Astrocyte (in vitro differentiated cells and primary cell): ENCODE measurements around the gene B3GNT9. TPM values are rescaled to one million over a fixed set of nuclear protein-coding genes. Genes with fewer than 3 reads are reported as not detected.

Source experiments
- DNase-seq: peaks from one replicate; pipeline ENCODE4 v3.0.0-alpha.2; 2010; ENCODE audit warnings: low read depth
- FAIRE-seq: peaks from 2 replicates; lab custom pipeline; 2011; peaks lifted over from hg19 to GRCh38; lab: Jason Lieb, UNC
- H2AFZ ChIP-seq: 2 replicates; pipeline ENCODE4 v1.6.0; 2012; ENCODE audit warnings: low read depth, low read length, inconsistent platforms
- H3K27ac ChIP-seq: 2 replicates; pipeline ENCODE4 v1.5.1; 2011; ENCODE audit warnings: low read depth, low read length, inconsistent platforms
- H3K27me3 ChIP-seq: 2 replicates; pipeline ENCODE4 v1.6.0; 2011; ENCODE audit warnings: low read length, inconsistent platforms; ENCODE audit not compliant: insufficient read depth
- H3K36me3 ChIP-seq: 2 replicates; pipeline ENCODE4 v1.5.1; 2011; ENCODE audit warnings: low read length, inconsistent platforms; ENCODE audit not compliant: insufficient read depth
- H3K4me1 ChIP-seq: 2 replicates; pipeline ENCODE4 v1.5.1; 2011; ENCODE audit warnings: low read length, inconsistent platforms; ENCODE audit not compliant: insufficient read depth
- H3K4me2 ChIP-seq: 2 replicates; pipeline ENCODE4 v1.6.0; 2012; ENCODE audit warnings: low read length, inconsistent platforms
- H3K4me3 ChIP-seq: 2 replicates; pipeline ENCODE4 v1.5.1; 2011; ENCODE audit warnings: low read depth, mild to moderate bottlenecking, low read length, inconsistent platforms; ENCODE audit not compliant: insufficient read depth
- H3K79me2 ChIP-seq: 2 replicates; pipeline ENCODE4 v1.6.0; 2012; ENCODE audit warnings: mild to moderate bottlenecking, low read length, inconsistent platforms; ENCODE audit not compliant: insufficient read depth
- H3K9ac ChIP-seq: 2 replicates; pipeline ENCODE4 v1.6.0; 2012; ENCODE audit warnings: mild to moderate bottlenecking, low read length, inconsistent platforms
- H3K9me3 ChIP-seq: 2 replicates; pipeline ENCODE4 v1.5.1; 2012; ENCODE audit warnings: low read depth, mild to moderate bottlenecking, low read length, inconsistent platforms; ENCODE audit not compliant: insufficient read depth
- H4K20me1 ChIP-seq: 2 replicates; pipeline ENCODE4 v1.6.0; 2012; ENCODE audit warnings: low read length, inconsistent platforms; ENCODE audit not compliant: insufficient read depth
- H3K27ac Mint-ChIP-seq: one replicate; pipeline ENCODE4 v1.8.0; 2021; ENCODE audit warnings: mild to moderate bottlenecking, mixed read lengths; ENCODE audit not compliant: unreplicated experiment
- H3K27me3 Mint-ChIP-seq: one replicate; pipeline ENCODE4 v1.8.0; 2021; ENCODE audit warnings: low read depth, mixed read lengths; ENCODE audit not compliant: unreplicated experiment
- H3K36me3 Mint-ChIP-seq: one replicate; pipeline ENCODE4 v1.8.0; 2021; ENCODE audit warnings: low read depth, mixed read lengths; ENCODE audit not compliant: unreplicated experiment
- H3K4me1 Mint-ChIP-seq: one replicate; pipeline ENCODE4 v1.8.0; 2021; ENCODE audit warnings: low read depth, mixed read lengths; ENCODE audit not compliant: unreplicated experiment
- H3K4me3 Mint-ChIP-seq: one replicate; pipeline ENCODE4 v1.8.0; 2021; ENCODE audit warnings: mild to moderate bottlenecking, moderate library complexity, mixed read lengths; ENCODE audit not compliant: unreplicated experiment
- H3K9me3 Mint-ChIP-seq: one replicate; pipeline ENCODE4 v1.8.0; 2021; ENCODE audit warnings: mild to moderate bottlenecking, mixed read lengths; ENCODE audit not compliant: unreplicated experiment
- CTCF ChIP-seq: IDR thresholded peaks from 2 replicates; pipeline ENCODE4 v1.5.1; 2011; ENCODE audit warnings: low read depth, mild to moderate bottlenecking, inconsistent platforms, low read length, moderate library complexity; ENCODE audit not compliant: insufficient read depth
- EZH2 ChIP-seq: IDR thresholded peaks from 2 replicates; pipeline ENCODE4 v1.6.1; 2012; ENCODE audit warnings: mild to moderate bottlenecking, low read length, inconsistent platforms; ENCODE audit not compliant: insufficient read depth
- total RNA-seq: library from RNA; stranded (reverse); gene quantifications from 2 replicates; pipeline ENCODE4 v1.2.1, GENCODE V29; 2021

Gene B3GNT9
- total RNA-seq, 1 donor from 2014 or later, result 7.6 TPM

GRCh38 chr16:67151431-67152097 is 766 bp upstream of the B3GNT9 start:
- no peak for FAIRE-seq
- Histone ChIP-seq H3K4me1 (peaks cover 6% of the 10 kb centered on the region), H3K27ac (no peak overlapping the region), H3K4me2 (peak overlapping the region; percentile 88), H3K9me3 (no peaks in the 10 kb centered on the region), H3K79me2 (no peaks in the 10 kb centered on the region), H3K27me3 (peaks cover 25% of the 10 kb centered on the region), H4K20me1 (peaks cover 37% of the 10 kb centered on the region), H3K4me3 (no peak overlapping the region), H3K36me3 (peaks cover 2% of the 10 kb centered on the region), H2AFZ (peak overlapping the region; percentile 81), H3K9ac (no peak overlapping the region)
- peaks cover 16% of the 10 kb centered on the region for H3K36me3 Mint-ChIP-seq
- no peak overlapping the region for H3K27ac Mint-ChIP-seq
- DNase-seq, result no peak
- peaks cover 41% of the 10 kb centered on the region for H3K27me3 Mint-ChIP-seq
- H3K4me3 Mint-ChIP-seq, result peak overlapping the region; percentile 75
- TF ChIP-seq CTCF (no peak), EZH2 (no peak)
- peaks cover 4% of the 10 kb centered on the region for H3K9me3 Mint-ChIP-seq
- no peaks in the 10 kb centered on the region for H3K4me1 Mint-ChIP-seq

- DNase-seq, result peak; percentile 69
- no peak overlapping the region for H3K27ac Mint-ChIP-seq
- H3K27me3 Mint-ChIP-seq, result peaks cover 30% of the 10 kb centered on the region
Measured at GRCh38 chr16:67150047-67150832, 558 bp downstream of the B3GNT9 start.

More at GRCh38 chr16:67150047-67150832, 558 bp downstream of the B3GNT9 start:
- H3K27me3 ChIP-seq, result peaks cover 13% of the 10 kb centered on the region
- peaks cover 2% of the 10 kb centered on the region for H3K4me1 ChIP-seq
- no peak for TF ChIP-seq EZH2
- no peak for TF ChIP-seq CTCF
- H2AFZ ChIP-seq, result peak overlapping the region; percentile 81
- H3K4me2 ChIP-seq, result peak overlapping the region; percentile 88
- peak overlapping the region; percentile 77 for H3K9ac ChIP-seq
- no peaks in the 10 kb centered on the region for H3K4me1 Mint-ChIP-seq
- H3K79me2 ChIP-seq, result no peaks in the 10 kb centered on the region
- H3K4me3 Mint-ChIP-seq, result no peak overlapping the region
- peaks cover 24% of the 10 kb centered on the region for H3K36me3 Mint-ChIP-seq
- H3K4me3 ChIP-seq, result peak overlapping the region; percentile 55
- peaks cover 13% of the 10 kb centered on the region for H3K36me3 ChIP-seq
- H3K27ac ChIP-seq, result no peak overlapping the region
- peaks cover 4% of the 10 kb centered on the region for H3K9me3 Mint-ChIP-seq
- peaks cover 30% of the 10 kb centered on the region for H4K20me1 ChIP-seq
- FAIRE-seq, result no peak
- no peaks in the 10 kb centered on the region for H3K9me3 ChIP-seq
